ENCODE results near the gene MYD88.

Gene MYD88

GRCh38 chr3:38138349-38139190 is at the start of gene MYD88:
Gene MYD88 (plus strand): TSS chr3:38138661. CDS start chr3:38138701, 40 bp downstream.
- DNase-seq (ENCODE audit: low spot score), result peak; percentile 47

DNA sequence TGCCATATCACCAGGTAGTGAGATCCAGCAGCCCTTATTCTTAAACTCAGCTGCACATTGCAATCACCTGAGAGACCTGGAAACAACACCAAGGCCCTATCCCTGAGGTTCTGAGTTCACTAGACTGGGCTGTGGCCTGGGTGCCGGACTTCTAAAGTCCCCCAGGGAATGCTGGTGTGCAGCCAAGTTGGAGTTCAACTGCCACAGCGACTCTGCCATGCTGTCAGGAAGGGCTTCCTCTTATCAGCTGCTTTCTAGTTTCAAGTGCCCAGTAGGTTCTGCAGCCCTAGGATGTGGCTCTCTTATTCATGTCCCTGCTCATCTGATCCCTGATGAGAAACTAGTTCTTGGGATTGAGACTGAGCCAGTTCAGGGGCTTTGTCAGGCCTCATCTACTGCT is 49.3 kb upstream of the MYD88 start:
- DNase-seq (ENCODE audit: low spot score), result no peak

DNA sequence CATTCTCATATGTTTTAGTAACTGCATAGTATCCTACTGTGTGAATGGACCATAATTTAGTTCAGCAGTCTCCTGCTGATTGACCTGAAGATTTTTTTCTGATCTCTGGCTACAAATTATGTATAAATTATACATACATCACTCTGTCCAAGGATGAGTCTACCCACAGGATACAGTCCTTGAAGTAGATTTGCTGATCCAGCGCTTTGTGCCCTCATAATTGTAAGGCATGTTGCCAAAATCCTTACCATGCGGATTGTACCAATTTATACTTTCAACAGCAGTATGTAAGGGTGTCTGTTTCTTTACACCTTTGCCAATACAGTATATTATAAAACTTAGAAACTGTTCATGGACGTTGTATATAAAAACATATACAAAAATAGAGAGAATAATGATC is 48.0 kb upstream of the MYD88 start:
- no peak for DNase-seq (ENCODE audit: low spot score)

- no peak for DNase-seq (ENCODE audit: low spot score)
Measured at GRCh38 chr3:38094999-38095398, 43.5 kb upstream of the MYD88 start.

- no peak for DNase-seq (ENCODE audit: low spot score)
Measured at GRCh38 chr3:38095669-38096483, 42.6 kb upstream of the MYD88 start.

- DNase-seq (ENCODE audit: low spot score), result no peak
Measured at GRCh38 chr3:38097446-38098375, 40.8 kb upstream of the MYD88 start.

DNA sequence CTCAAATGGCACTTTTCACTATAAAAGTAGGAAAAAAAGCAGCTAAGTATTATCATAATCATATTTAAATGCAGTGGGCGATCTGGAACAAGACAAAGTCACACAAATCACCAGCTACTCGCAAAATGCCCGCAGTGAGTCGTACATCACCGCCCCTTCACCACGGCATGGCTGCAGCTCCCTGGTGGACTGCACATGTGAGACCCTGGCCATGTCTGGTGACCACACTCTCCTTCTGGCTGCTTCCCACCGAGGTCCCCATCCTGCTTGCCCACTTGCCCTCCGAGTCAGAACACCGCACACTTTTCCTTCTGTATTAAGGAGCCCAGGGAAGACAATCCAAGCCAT is 40.1 kb upstream of the MYD88 start:
- DNase-seq (ENCODE audit: low spot score), result no peak

DNA sequence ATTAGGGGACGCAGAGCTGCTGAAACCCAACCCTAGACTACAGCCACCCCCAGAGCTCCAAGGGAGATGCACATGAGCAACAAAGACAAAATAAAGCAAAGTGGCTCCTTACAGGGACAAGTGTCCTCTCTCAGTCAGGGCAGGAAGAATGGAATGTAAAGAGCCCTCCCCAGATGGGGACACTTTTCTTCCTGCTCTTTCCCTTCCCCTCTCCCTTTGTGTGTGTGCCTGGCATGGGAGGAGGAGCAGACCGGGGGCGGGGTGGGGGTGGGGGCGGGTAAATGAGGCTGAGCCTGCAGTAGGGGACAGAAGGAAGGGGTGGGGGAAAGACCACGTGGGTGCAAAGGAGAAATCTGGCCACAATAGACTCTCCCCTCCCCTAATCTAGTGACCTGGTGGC is 38.9 kb upstream of the MYD88 start:
- DNase-seq (ENCODE audit: low spot score), result no peak

- no peak for DNase-seq (ENCODE audit: low spot score)
Measured at GRCh38 chr3:38100498-38100897, 38.0 kb upstream of the MYD88 start.

GRCh38 chr3:38101811-38102443 is 36.5 kb upstream of the MYD88 start:
- no peak for DNase-seq (ENCODE audit: low spot score)

DNA sequence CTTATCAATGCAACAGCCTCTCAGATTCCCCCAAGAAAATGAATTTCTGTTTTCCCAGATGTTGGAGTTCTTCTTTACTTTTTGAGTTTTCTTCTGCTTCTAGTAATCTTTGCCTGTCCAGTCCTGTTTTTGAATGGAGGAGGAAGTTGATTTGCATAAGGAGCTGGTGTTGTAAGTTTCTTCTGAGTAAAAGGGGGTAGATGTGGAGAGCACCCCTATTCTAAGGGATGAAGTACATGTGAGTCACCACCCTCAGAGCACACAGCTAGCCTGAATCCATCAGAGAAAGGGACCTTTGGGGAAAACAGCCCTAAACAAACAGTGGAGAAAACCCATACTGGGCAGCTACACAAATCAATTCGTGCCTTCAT is 36.0 kb upstream of the MYD88 start:
- DNase-seq (ENCODE audit: low spot score), result no peak

GRCh38 chr3:38105525-38105924 is 32.9 kb upstream of the MYD88 start:
- DNase-seq (ENCODE audit: low spot score), result no peak

- DNase-seq (ENCODE audit: low spot score), result no peak
Measured at GRCh38 chr3:38107911-38108648, 30.4 kb upstream of the MYD88 start.

DNA sequence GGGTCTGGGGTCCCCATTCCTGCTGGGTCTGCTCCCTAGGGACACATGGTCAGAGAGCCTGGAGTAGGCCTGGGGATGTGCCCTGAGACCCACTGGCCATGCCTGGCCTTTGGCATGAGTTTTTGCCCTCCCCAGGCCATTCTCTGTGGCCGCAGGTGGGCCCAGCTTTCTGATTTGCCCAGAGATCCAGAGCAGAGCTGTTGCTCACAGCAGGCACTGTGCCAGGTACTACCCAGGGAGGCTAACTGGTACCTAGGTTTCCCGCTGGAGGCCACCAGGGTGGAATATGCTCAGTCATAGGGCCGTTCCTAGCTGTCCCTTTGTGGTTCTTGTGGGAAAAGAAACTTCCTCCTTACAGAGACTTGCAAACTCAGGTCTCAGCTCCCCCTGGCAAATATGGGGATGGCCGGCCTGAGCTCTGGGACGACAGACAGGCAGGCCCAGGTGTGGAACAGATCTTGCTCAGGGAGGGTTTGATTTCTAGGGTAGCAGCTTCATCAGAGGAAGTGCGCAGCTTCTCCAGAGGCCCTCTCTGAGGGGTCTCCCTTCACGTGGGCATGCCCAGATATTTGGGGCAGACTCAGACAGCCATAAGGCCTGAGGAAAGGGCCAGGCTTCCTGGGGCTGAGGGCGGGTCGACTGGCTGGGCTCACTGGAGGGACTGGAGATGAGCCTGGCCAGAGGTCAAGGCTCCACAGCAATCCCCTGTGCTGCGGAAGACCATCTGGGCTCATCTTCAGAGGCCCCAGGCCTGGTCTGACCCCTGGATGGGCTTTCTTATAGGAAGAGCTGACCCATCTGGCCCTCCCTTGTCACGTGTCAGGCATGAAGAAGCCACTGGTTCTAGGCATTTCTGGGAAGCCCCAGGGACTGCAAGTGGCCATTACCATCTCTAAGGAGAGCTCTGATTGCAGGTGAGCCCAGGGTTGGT is 29.5 kb upstream of the MYD88 start:
- no peak for DNase-seq (ENCODE audit: low spot score)

- DNase-seq (ENCODE audit: low spot score), result no peak
Measured at GRCh38 chr3:38109580-38110313, 28.7 kb upstream of the MYD88 start.

DNA sequence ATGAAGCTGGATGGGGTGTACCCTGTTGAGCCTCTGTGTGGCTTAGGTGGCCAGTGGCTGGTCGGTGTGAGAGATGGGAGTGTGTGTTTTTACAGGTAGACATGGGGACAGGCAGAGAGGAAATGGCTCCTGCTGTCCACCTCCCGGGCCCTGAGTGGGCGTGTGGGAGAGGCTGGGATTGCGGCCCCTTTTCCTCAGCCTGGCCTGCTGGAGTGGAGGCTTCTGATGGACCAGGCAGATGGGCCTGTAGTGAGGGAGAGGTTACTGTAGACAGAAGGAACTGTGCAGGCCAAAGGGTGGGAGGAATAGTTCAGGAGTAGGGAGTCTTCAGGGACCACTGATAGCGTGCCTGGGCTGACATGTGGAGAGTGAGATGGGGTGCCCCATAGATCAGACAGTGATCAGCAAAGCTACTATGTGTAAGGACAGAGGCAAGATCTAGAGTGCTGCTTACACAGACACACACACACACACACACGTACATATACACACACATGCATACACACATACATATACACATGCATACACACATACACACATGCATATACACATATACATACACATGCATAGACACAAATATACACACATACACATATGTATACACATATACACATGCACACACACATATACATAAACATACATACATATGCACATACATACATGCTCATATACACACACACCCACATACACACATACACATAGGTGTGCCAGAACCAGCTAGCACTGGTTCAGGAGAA is 28.0 kb upstream of the MYD88 start:
- no peak for DNase-seq (ENCODE audit: low spot score)

DNA sequence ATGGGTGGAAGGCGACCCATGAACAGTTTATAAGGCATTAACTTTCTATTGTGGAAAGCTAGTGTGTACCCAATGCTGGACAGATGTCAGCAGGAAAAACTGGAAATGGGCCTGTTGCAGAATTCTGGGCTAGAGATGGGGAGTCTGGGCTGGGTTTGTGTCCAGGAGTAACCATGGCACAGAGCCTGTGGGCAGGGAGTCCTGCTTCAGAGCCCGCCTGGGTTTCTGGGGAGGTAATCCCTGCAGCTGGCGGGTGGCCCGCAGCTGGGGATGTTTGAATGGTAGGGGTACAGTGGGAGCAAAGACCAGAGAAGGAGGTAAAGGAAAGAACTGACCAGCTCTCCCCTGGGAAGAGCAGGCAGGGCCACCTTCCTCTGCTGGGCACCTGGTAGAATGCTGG is 27.3 kb upstream of the MYD88 start:
- DNase-seq (ENCODE audit: low spot score), result no peak

DNA sequence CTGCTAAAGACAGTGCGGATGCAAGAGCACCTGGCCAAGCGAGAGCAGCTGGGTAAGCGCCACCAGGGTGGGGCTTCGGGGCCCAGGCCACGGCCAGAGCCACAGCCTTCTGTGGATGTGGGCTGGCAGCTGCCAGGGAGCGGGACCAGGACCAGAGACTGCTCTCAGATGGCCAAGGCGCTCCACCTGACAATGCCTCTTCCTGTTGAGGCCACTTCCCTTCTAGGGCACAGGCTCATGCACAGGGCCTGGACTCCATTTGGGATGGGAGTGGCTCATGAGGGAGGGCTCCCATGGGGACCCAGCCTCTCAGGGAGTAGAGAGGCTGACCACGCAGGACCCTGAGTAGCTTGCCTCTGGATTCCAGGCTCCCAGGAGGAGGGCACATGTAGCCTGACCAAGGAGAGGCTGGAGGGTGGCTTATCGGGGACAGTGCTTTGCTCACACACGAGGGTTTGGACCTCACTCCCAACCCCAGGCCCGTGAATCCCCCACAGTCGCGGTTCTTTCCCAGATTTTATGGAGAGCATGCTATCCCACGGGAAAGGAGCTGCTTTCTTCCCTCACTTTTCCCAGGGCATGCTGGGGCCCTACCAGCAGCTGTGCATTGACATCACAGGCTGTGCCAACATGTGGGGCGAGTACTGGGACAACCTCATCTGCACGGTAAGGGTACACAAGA is 26.6 kb upstream of the MYD88 start:
- DNase-seq (ENCODE audit: low spot score), result no peak
